HG03064 (cell line): ENCODE measurements around the gene NOC2L.

ENCODE experiments used
- ATAC-seq: cut with Tn5 transposase; IDR thresholded peaks from one replicate; pipeline ENCODE4 v1.9.1; 2021; ENCODE audit warnings: low read depth; ENCODE audit not compliant: unreplicated experiment

NOC2L gene

GRCh38 chr1:975896-976683 lies 17.0 kb upstream of the NOC2L start:
- no peak for ATAC-seq

- ATAC-seq = no peak
Measured at GRCh38 chr1:975365-975764, 16.3 kb upstream of the NOC2L start.

- ATAC-seq = no peak
Measured at GRCh38 chr1:974687-975328, 15.8 kb upstream of the NOC2L start.

GRCh38 chr1:974293-974640 lies 15.2 kb upstream of the NOC2L start:
- no peak for ATAC-seq

- ATAC-seq = no peak
Measured at GRCh38 chr1:973459-974292, 14.6 kb upstream of the NOC2L start.

- no peak for ATAC-seq
Measured at GRCh38 chr1:972726-973458, 13.8 kb upstream of the NOC2L start.

- ATAC-seq = no peak
Measured at GRCh38 chr1:971751-972506, 12.9 kb upstream of the NOC2L start.

GRCh38 chr1:970973-971730 lies 12.1 kb upstream of the NOC2L start:
- no peak for ATAC-seq

- no peak for ATAC-seq
Measured at GRCh38 chr1:970242-970972, 11.4 kb upstream of the NOC2L start.

GRCh38 chr1:969260-969855 lies 10.3 kb upstream of the NOC2L start:
- ATAC-seq = no peak

GRCh38 chr1:967466-968343 lies 8.6 kb upstream of the NOC2L start:
- no peak for ATAC-seq

GRCh38 chr1:966704-967300 lies 7.7 kb upstream of the NOC2L start:
- peak; percentile 60 for ATAC-seq

GRCh38 chr1:966135-966703 lies 7.2 kb upstream of the NOC2L start, which contains the start of gene PLEKHN1:
Gene PLEKHN1 (plus strand): TSS chr1:966482. CDS start chr1:966532, 50 bp downstream.
- peak; percentile 16 for ATAC-seq

GRCh38 chr1:965526-966134 lies 6.6 kb upstream of the NOC2L start:
- no peak for ATAC-seq

- ATAC-seq = no peak
Measured at GRCh38 chr1:964691-965525, 5.9 kb upstream of the NOC2L start.
